Erythroblast (primary cell): Measurements from ENCODE around the gene TPPP.

Experiments used
- GATA1 ChIP-seq: IDR thresholded peaks from 2 replicates; pipeline ENCODE4 v1.6.1; 2011; ENCODE audit warnings: low read depth, mild to moderate bottlenecking, control low read depth, low read length, moderate library complexity
- POLR2A ChIP-seq: IDR thresholded peaks from 2 replicates; pipeline ENCODE4 v1.6.1; 2011; ENCODE audit warnings: mild to moderate bottlenecking, low read length

DNA sequence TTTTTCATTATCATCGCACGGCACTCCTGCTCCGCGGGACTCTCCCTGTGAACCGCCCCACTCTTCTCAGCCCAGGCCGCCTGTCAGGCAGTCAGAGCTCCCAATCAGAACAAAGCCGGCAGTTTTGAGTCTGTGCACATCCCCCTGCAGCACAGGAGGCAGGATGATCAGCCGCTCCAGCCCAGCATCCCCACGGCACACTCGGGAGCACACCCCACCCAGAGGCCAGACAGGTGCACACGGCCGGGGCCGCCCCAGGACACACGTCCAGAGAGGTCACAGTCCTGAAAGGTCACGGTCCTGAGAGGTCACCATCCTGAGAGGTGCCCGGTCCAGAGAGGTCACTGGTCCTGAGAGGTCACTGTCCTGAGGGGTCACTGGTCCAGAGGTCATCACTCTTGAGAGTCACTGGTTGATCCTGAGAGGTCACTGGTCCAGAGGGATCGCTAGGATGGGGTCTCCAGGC is 8.4 kb downstream of the TPPP start:
- TF ChIP-seq POLR2A (no peak), GATA1 (no peak)
